ENCODE data around the gene ITSN2. TPM values are rescaled to one million over a fixed set of nuclear protein-coding genes. Genes with fewer than 3 reads are reported as not detected.

Gene ITSN2
- total and polyA plus RNA-seq, 2 of the 8 experiments (the other 6 are each of a cell fraction or from before 2014, with no cell fraction given) = 9.3 to 17.0 TPM

DNA sequence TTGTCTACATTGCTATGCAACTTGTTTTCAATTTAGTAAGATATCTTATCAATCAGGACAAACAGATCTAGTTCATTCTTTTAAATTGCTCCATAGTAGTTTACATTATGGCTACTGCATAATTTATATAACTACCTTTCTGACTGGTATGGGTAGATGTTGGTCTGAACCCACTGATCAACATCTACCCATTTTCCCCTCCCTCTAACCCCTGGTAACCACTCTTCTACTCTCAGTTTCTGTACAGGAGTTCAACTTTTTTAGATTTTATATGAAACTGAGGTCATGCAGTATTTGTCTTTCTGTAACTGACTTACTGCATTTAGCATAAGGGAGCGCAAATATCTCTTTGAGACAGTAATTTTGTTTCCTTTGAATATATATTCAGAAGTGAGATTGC is 73.2 kb downstream of the ITSN2 start:
- no peak overlapping the region for H2AFZ ChIP-seq (ENCODE audit: low read length)
- H3K4ac ChIP-seq (replicated peaks; ENCODE audit: insufficient read length, low read depth, low read length) = no peak overlapping the region
- H2BK20ac ChIP-seq (ENCODE audit: low read length) = no peak overlapping the region
- no peak overlapping the region for H3K18ac ChIP-seq (ENCODE audit: extremely low read depth, low read length)
- no peaks in the 10 kb centered on the region for H3K27me3 ChIP-seq (replicated peaks in 1 of 4; ENCODE audit: control insufficient read depth in 3 of 4, extremely low read depth in 1 of 4, insufficient read depth in 3 of 4, low read length in 3 of 4)
- no peak overlapping the region for H2BK12ac ChIP-seq (ENCODE audit: low read depth, low read length)
- 100% methylated on average over 1 of the region's 1 CpG; no CpG with 5 or more reads in 1 of the 2 experiments for WGBS, 2 experiments (ENCODE audit: extremely low coverage in 1 of 2, insufficient coverage in 1 of 2, insufficient read length in 1 of 2, insufficient replicate concordance in 2 of 2, low coverage in 1 of 2, low lambda C conversion rate in 2 of 2, missing lambda C conversion rate in 1 of 2)
- H2BK5ac ChIP-seq (ENCODE audit: low read depth, low read length) = no peak overlapping the region
- no peaks in the 10 kb centered on the region for H4K20me1 ChIP-seq (replicated peaks in 1 of 2; ENCODE audit: control insufficient read depth in 1 of 2, insufficient read depth in 2 of 2, low read length in 2 of 2)
- H4K8ac ChIP-seq (ENCODE audit: extremely low read depth, insufficient read depth, low read length) = no peak overlapping the region
- H4K91ac ChIP-seq (replicated peaks; ENCODE audit: insufficient read length, low read length) = no peak overlapping the region
- no peak overlapping the region for H3K56ac ChIP-seq (replicated peaks; ENCODE audit: insufficient read length, low read depth, low read length)
- no peak overlapping the region for H3K4me3 ChIP-seq (ENCODE audit: extremely low read depth in 1 of 4, insufficient read depth in 2 of 4, low read depth in 3 of 4, low read length in 4 of 4)
- no peak overlapping the region for H3K23ac ChIP-seq (ENCODE audit: insufficient read length)
- no peak overlapping the region for H3K4me2 ChIP-seq (ENCODE audit: insufficient read depth in 1 of 2, low read depth in 2 of 2, low read length in 2 of 2)
- H3K23me2 ChIP-seq (ENCODE audit: low read depth, low read length) = no peaks in the 10 kb centered on the region
- no peak overlapping the region for H2BK15ac ChIP-seq (ENCODE audit: low read length)
- POLR2A ChIA-PET (ENCODE audit: partially characterized antibody) = no interaction called here
- no peak overlapping the region for H3K9ac ChIP-seq (replicated peaks in 1 of 4; ENCODE audit: extremely low read depth in 1 of 4, low read depth in 3 of 4, low read length in 3 of 4)
- H3K36me3 ChIP-seq (ENCODE audit: control insufficient read depth in 2 of 4, insufficient read depth in 4 of 4, low read length in 3 of 4) = no peaks in the 10 kb centered on the region
- H3K79me2 ChIP-seq (ENCODE audit: control insufficient read depth in 1 of 2, insufficient read depth in 2 of 2, low read length in 2 of 2) = no peaks in the 10 kb centered on the region
- no peak overlapping the region for H2BK120ac ChIP-seq (replicated peaks; ENCODE audit: low read depth, low read length)
- no peaks in the 10 kb centered on the region for H3K4me1 ChIP-seq (replicated peaks in 1 of 4; ENCODE audit: control insufficient read depth in 3 of 4, insufficient read depth in 4 of 4, low read length in 3 of 4)
- no peak overlapping the region for H2AK5ac ChIP-seq (ENCODE audit: low read depth, low read length)
- no peaks in the 10 kb centered on the region for H3K79me1 ChIP-seq (ENCODE audit: low read depth, low read length)
- H3K9me3 ChIP-seq (ENCODE audit: insufficient read depth in 2 of 2, low read depth in 1 of 2, low read length in 1 of 2) = no peaks in the 10 kb centered on the region
- DNase-seq (ENCODE audit: low read depth in 1 of 2, low spot score in 2 of 2) (no peak), FAIRE-seq (no peak)
- H4K5ac ChIP-seq (ENCODE audit: insufficient read length, low read depth, low read length) = no peak overlapping the region
- H3K14ac ChIP-seq (ENCODE audit: insufficient read length) = no peak overlapping the region
- CTCF ChIA-PET (ENCODE audit: partially characterized antibody) = no interaction called here
- H3K27ac ChIP-seq (ENCODE audit: low read depth, low read length) = no peak overlapping the region
- TF ChIP-seq MAFK (IDR thresholded peaks at IDR 0.05; ENCODE audit: low read depth, low read length) (no peak), SRF (IDR thresholded peaks at IDR 0.05; ENCODE audit: low read depth, low read length) (no peak), SIX5 (IDR thresholded peaks at IDR 0.05; ENCODE audit: low read depth, low read length) (no peak), TEAD4 (IDR thresholded peaks at IDR 0.05; ENCODE audit: low read depth, low read length) (no peak), RFX5 (IDR thresholded peaks at IDR 0.05; ENCODE audit: borderline replicate concordance, low read depth, low read length) (no peak), CTBP2 (IDR thresholded peaks at IDR 0.05; ENCODE audit: borderline replicate concordance, insufficient read depth, insufficient read length, low read length) (no peak), CHD2 (IDR thresholded peaks at IDR 0.05; ENCODE audit: low read length) (no peak), SP4 (IDR thresholded peaks at IDR 0.05; ENCODE audit: low read length) (no peak), HDAC2 (IDR thresholded peaks at IDR 0.05; ENCODE audit: borderline replicate concordance in 1 of 2, low read depth in 2 of 2, low read length in 2 of 2) (no peak), RAD21 (IDR thresholded peaks at IDR 0.05 in 1 of 2, conservative IDR thresholded peaks at IDR 0.05 in 1 of 2; ENCODE audit: low read depth in 2 of 2, low read length in 2 of 2) (no peak)
- TF ChIP-seq, protein P1, sequence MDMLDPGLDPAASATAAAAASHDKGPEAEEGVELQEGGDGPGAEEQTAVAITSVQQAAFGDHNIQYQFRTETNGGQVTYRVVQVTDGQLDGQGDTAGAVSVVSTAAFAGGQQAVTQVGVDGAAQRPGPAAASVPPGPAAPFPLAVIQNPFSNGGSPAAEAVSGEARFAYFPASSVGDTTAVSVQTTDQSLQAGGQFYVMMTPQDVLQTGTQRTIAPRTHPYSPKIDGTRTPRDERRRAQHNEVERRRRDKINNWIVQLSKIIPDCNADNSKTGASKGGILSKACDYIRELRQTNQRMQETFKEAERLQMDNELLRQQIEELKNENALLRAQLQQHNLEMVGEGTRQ (IDR thresholded peaks at IDR 0.05; ENCODE audit: low read length) = no peak
- TF ChIP-seq, protein P2, sequence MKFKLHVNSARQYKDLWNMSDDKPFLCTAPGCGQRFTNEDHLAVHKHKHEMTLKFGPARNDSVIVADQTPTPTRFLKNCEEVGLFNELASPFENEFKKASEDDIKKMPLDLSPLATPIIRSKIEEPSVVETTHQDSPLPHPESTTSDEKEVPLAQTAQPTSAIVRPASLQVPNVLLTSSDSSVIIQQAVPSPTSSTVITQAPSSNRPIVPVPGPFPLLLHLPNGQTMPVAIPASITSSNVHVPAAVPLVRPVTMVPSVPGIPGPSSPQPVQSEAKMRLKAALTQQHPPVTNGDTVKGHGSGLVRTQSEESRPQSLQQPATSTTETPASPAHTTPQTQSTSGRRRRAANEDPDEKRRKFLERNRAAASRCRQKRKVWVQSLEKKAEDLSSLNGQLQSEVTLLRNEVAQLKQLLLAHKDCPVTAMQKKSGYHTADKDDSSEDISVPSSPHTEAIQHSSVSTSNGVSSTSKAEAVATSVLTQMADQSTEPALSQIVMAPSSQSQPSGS (IDR thresholded peaks at IDR 0.05; ENCODE audit: low read length) = no peak

Data from H1 (cell line).